K562 (cell line): ENCODE results near the gene PPP1R9A.

Experiments used
- ELF2 ChIP-seq: fragments of 250-450 bp; sonication (Bioruptor Pico); IDR thresholded peaks from 2 replicates; pipeline ENCODE4 v1.5.0; 2021; ENCODE audit warnings: mild to moderate bottlenecking
- MTA2 ChIP-seq: fragments of 450-650 bp; IDR thresholded peaks from 2 replicates; pipeline ENCODE4 v1.6.1; 2016; ENCODE audit warnings: low read depth
- SOX6 ChIP-seq: fragments of 450-650 bp; IDR thresholded peaks from 2 replicates; pipeline ENCODE4 v1.6.1; 2014; ENCODE audit warnings: mild to moderate bottlenecking
- ZEB2 ChIP-seq: fragments of 450-650 bp; IDR thresholded peaks from 2 replicates; pipeline ENCODE4 v1.6.1; 2016

DNA sequence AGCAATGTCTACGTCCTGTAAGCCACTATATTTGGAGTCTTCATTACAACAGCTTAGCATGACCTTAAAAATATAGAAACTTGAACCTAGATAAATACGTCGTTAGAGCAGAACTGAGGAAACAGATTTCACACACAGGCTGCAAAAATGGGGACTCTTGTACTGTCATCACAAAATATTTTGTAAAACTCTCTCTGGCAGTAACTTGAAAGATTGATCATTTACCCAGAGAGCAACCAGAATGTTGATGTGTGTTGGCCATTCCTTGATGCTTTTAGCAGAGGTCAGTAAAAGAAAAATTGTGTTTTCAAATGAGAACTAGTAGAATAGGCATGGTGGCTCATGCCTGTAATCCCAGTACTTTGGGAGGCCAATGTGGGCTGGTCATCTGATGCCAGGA is 431.4 kb downstream of the PPP1R9A start:
- TF ChIP-seq ZEB2 = no peak
- no peak for TF ChIP-seq MTA2
- TF ChIP-seq ELF2 (CRISPR knock-in tag) = no peak
- no peak for TF ChIP-seq SOX6
